NB4 (cell line): ENCODE measurements around the gene RAP2A.

Experiments
- MYC ChIP-seq: IDR thresholded peaks from 2 replicates; pipeline ENCODE4 v1.6.1; 2011; ENCODE audit warnings: low read depth, low read length
- POLR2A ChIP-seq: IDR thresholded peaks from 2 replicates; pipeline ENCODE4 v1.6.1; 2011; ENCODE audit warnings: mild to moderate bottlenecking; ENCODE audit not compliant: insufficient read length; ENCODE audit errors: extremely low read depth
- TF ChIP-seq, protein P1 (sequence below): IDR thresholded peaks from one replicate; pipeline ENCODE4 v1.5.1; 2012; ENCODE audit warnings: low read depth, low read length
- TF ChIP-seq, protein P2 (sequence below): IDR thresholded peaks from 2 replicates; pipeline ENCODE4 v1.6.1; 2011; ENCODE audit warnings: low read depth, low read length

DNA sequence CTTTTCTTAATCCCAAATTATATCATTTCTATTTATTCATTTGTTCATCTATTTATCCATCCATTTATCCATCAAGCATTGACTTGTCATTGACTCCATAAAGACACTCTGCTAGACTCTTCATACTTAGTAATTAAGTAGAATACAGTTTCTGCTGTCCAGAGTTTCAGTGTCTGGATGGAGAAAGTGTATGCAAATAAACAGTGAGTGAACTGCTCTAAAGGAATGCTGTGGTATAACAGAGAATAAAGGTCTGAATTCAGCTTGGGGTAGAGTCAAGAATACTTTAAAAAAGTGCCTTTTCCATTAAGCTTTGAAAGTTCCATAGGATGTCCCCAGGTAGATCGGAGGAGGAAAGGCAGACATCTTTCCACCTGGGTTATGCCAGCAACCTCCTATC lies 51.4 kb downstream of the RAP2A start:
- TF ChIP-seq POLR2A, result no peak
- TF ChIP-seq, protein P1, sequence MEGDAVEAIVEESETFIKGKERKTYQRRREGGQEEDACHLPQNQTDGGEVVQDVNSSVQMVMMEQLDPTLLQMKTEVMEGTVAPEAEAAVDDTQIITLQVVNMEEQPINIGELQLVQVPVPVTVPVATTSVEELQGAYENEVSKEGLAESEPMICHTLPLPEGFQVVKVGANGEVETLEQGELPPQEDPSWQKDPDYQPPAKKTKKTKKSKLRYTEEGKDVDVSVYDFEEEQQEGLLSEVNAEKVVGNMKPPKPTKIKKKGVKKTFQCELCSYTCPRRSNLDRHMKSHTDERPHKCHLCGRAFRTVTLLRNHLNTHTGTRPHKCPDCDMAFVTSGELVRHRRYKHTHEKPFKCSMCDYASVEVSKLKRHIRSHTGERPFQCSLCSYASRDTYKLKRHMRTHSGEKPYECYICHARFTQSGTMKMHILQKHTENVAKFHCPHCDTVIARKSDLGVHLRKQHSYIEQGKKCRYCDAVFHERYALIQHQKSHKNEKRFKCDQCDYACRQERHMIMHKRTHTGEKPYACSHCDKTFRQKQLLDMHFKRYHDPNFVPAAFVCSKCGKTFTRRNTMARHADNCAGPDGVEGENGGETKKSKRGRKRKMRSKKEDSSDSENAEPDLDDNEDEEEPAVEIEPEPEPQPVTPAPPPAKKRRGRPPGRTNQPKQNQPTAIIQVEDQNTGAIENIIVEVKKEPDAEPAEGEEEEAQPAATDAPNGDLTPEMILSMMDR, result no peak
- TF ChIP-seq, protein P2, sequence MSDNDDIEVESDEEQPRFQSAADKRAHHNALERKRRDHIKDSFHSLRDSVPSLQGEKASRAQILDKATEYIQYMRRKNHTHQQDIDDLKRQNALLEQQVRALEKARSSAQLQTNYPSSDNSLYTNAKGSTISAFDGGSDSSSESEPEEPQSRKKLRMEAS, result no peak
- TF ChIP-seq MYC, result no peak
